IMR-90 (cell line): Measurements from ENCODE around the gene RNF43. TPM values are rescaled to one million over a fixed set of nuclear protein-coding genes. Genes with fewer than 3 reads are reported as not detected.

ENCODE experiments used
- ATAC-seq: fragments of 200-7000 bp; cut with Tn5 transposase; 2 replicates; pipeline ENCODE4 v1.9.1; 2020; ENCODE audit warnings: low read depth, mild to moderate bottlenecking, moderate library complexity
- BruUV-seq: library from RNA; stranded (reverse); fragments of 400-500 nt; replicated peaks from 2 replicates; lab custom pipeline; 2021; lab: Mats Ljungman, UMichigan
- CTCF ChIA-PET: fragments of 300-600 bp; formaldehyde crosslinking; extraction: SDS; loops from one replicate; lab custom pipeline; 2021; ENCODE audit warnings: antibody characterized with exemption; lab: Yijun Ruan, JAX
- POLR2A ChIA-PET: fragments of 300-600 bp; sonication (Branson Sonifier 250); formaldehyde crosslinking; loops from one replicate; lab custom pipeline; 2022; ENCODE audit warnings: antibody characterized with exemption; ENCODE audit not compliant: unreplicated experiment; lab: Charles Lee
- DNase-seq: peaks from one replicate; pipeline ENCODE4 v3.0.0; 2013
- H2AFZ ChIP-seq: replicated peaks from 2 replicates; pipeline ENCODE3; 2013; ENCODE audit warnings: low read length, mild to moderate bottlenecking; ENCODE audit not compliant: poor library complexity
- H2AK5ac ChIP-seq: 2 replicates; pipeline ENCODE4 v1.6.1; 2013; ENCODE audit warnings: low read depth, low read length, inconsistent platforms
- H2AK9ac ChIP-seq: replicated peaks from 2 replicates; pipeline ENCODE3; 2013; ENCODE audit warnings: mild to moderate bottlenecking, low read depth, low read length, moderate library complexity; ENCODE audit not compliant: poor library complexity
- H2BK120ac ChIP-seq: 2 replicates; pipeline ENCODE4 v1.6.1; 2013; ENCODE audit warnings: low read depth, low read length, inconsistent platforms
- H2BK15ac ChIP-seq: 3 replicates; pipeline ENCODE4 v1.6.1; 2013; ENCODE audit warnings: low read depth, low read length, inconsistent platforms
- H2BK20ac ChIP-seq: 2 replicates; pipeline ENCODE4 v1.6.1; 2013; ENCODE audit warnings: low read depth, mild to moderate bottlenecking, inconsistent platforms, low read length, moderate library complexity
- H2BK5ac ChIP-seq: 2 replicates; pipeline ENCODE4 v1.6.1; 2013; ENCODE audit warnings: mild to moderate bottlenecking, low read depth, low read length, inconsistent platforms; ENCODE audit not compliant: poor library complexity, severe bottlenecking
- H3K14ac ChIP-seq: replicated peaks from 2 replicates; pipeline ENCODE4 v1.6.1; 2013; ENCODE audit warnings: low read depth, low read length, inconsistent platforms
- H3K18ac ChIP-seq: 2 replicates; pipeline ENCODE4 v1.6.1; 2013; ENCODE audit warnings: low read depth, low read length, control low read depth
- H3K23ac ChIP-seq: 2 replicates; pipeline ENCODE4 v1.6.1; 2013; ENCODE audit warnings: low read depth, low read length, inconsistent platforms
- H3K27ac ChIP-seq: 2 replicates; pipeline ENCODE4 v1.5.1; 2013; ENCODE audit warnings: mild to moderate bottlenecking, control low read depth, low read length; ENCODE audit not compliant: insufficient read depth
- H3K27me3 ChIP-seq: 2 replicates; pipeline ENCODE4 v1.6.1; 2013; ENCODE audit warnings: low read length; ENCODE audit not compliant: control insufficient read depth, insufficient read depth
- H3K36me3 ChIP-seq: 2 replicates; pipeline ENCODE4 v1.6.1; 2013; ENCODE audit warnings: low read length, mixed read lengths; ENCODE audit not compliant: control insufficient read depth, insufficient read depth
- H3K4ac ChIP-seq: 2 replicates; pipeline ENCODE4 v1.6.1; 2013; ENCODE audit warnings: low read depth, low read length, inconsistent platforms
- H3K4me1 ChIP-seq: 2 replicates; pipeline ENCODE4 v1.6.1; 2013; ENCODE audit warnings: low read length, mixed read lengths; ENCODE audit not compliant: control insufficient read depth, insufficient read depth
- H3K4me2 ChIP-seq: 2 replicates; pipeline ENCODE4 v1.6.1; 2013; ENCODE audit warnings: low read depth, mild to moderate bottlenecking, control low read depth, low read length, moderate library complexity
- H3K4me3 ChIP-seq: 2 replicates; pipeline ENCODE4 v1.5.1; 2013; ENCODE audit warnings: low read depth, mild to moderate bottlenecking, control low read depth, low read length, moderate library complexity; ENCODE audit not compliant: insufficient read depth
- H3K56ac ChIP-seq: 2 replicates; pipeline ENCODE4 v1.6.1; 2013; ENCODE audit warnings: low read length, inconsistent platforms; ENCODE audit not compliant: insufficient read depth; ENCODE audit errors: extremely low read depth
- H3K79me1 ChIP-seq, 2 experiments: 2 replicates each; pipeline ENCODE4 v1.6.1; 2013; ENCODE audit warnings: low read length in 2 of 2, inconsistent platforms in 1 of 2, low read depth in 1 of 2
- H3K9ac ChIP-seq: 2 replicates; pipeline ENCODE4 v1.6.1; 2013; ENCODE audit warnings: low read depth, low read length, control low read depth
- H3K9me1 ChIP-seq: 2 replicates; pipeline ENCODE4 v1.6.1; 2013; ENCODE audit warnings: low read length, inconsistent platforms; ENCODE audit not compliant: insufficient read depth
- H3K9me3 ChIP-seq: 2 replicates; pipeline ENCODE4 v1.6.1; 2013; ENCODE audit warnings: low read length; ENCODE audit not compliant: control insufficient read depth, insufficient read depth
- H4K20me1 ChIP-seq: 2 replicates; pipeline ENCODE4 v1.6.1; 2013; ENCODE audit warnings: low read length, inconsistent platforms; ENCODE audit not compliant: insufficient read depth
- H4K5ac ChIP-seq: 2 replicates; pipeline ENCODE4 v1.6.1; 2013; ENCODE audit warnings: mild to moderate bottlenecking, low read depth, low read length, control low read depth
- H4K8ac ChIP-seq, 2 experiments: 2 replicates each; pipeline ENCODE4 v1.6.1; 2013; ENCODE audit warnings: low read depth in 2 of 2, low read length in 2 of 2, control low read depth in 1 of 2, inconsistent platforms in 1 of 2
- H4K91ac ChIP-seq: 2 replicates; pipeline ENCODE4 v1.6.1; 2013; ENCODE audit warnings: low read depth, low read length, inconsistent platforms; ENCODE audit not compliant: insufficient read depth
- BHLHE40 ChIP-seq: fragments of 150-350 bp; IDR thresholded peaks from 2 replicates; pipeline ENCODE4 v1.6.1; 2016; ENCODE audit warnings: mild to moderate bottlenecking, low read depth, low read length
- CEBPB ChIP-seq: IDR thresholded peaks from 2 replicates; pipeline ENCODE4 v1.6.1; 2012; ENCODE audit warnings: low read depth, low read length, improper control_type of control experiment
- CHD1 ChIP-seq: IDR thresholded peaks from 2 replicates; pipeline ENCODE4 v1.6.1; 2012; ENCODE audit warnings: low read depth, low read length, improper control_type of control experiment
- CTCF ChIP-seq: conservative IDR thresholded peaks from 2 replicates; pipeline ENCODE4 v1.5.1; 2012; ENCODE audit warnings: mild to moderate bottlenecking, low read depth, low read length, improper control_type of control experiment
- ELK1 ChIP-seq: fragments of 150-350 bp; IDR thresholded peaks from 2 replicates; pipeline ENCODE4 v1.6.1; 2016; ENCODE audit warnings: low read depth, mild to moderate bottlenecking, low read length, moderate library complexity, borderline replicate concordance
- FOS ChIP-seq: fragments of 150-350 bp; IDR thresholded peaks from 2 replicates; pipeline ENCODE4 v1.6.1; 2016; ENCODE audit warnings: low read depth, low read length
- MAFK ChIP-seq: IDR thresholded peaks from 2 replicates; pipeline ENCODE4 v1.6.1; 2012; ENCODE audit warnings: low read depth, low read length, improper control_type of control experiment
- MAZ ChIP-seq: IDR thresholded peaks from 2 replicates; pipeline ENCODE4 v1.6.1; 2012; ENCODE audit warnings: low read depth, mild to moderate bottlenecking, low read length, improper control_type of control experiment, moderate library complexity, borderline replicate concordance
- MXI1 ChIP-seq: IDR thresholded peaks from 2 replicates; pipeline ENCODE4 v1.6.1; 2012; ENCODE audit warnings: low read depth, mild to moderate bottlenecking, low read length, moderate library complexity, borderline replicate concordance
- NFE2L2 ChIP-seq: fragments of 150-350 bp; IDR thresholded peaks from 2 replicates; pipeline ENCODE4 v1.6.1; 2016; ENCODE audit warnings: low read depth, mild to moderate bottlenecking, low read length
- POLR2A ChIP-seq: IDR thresholded peaks from 2 replicates; pipeline ENCODE4 v1.6.1; 2012; ENCODE audit warnings: mild to moderate bottlenecking, low read depth, low read length
- RAD21 ChIP-seq: IDR thresholded peaks from 2 replicates; pipeline ENCODE4 v1.6.1; 2012; ENCODE audit warnings: low read length, improper control_type of control experiment
- RCOR1 ChIP-seq: IDR thresholded peaks from 2 replicates; pipeline ENCODE4 v1.6.1; 2012; ENCODE audit warnings: mild to moderate bottlenecking, low read length, improper control_type of control experiment; ENCODE audit not compliant: insufficient replicate concordance
- RFX5 ChIP-seq: IDR thresholded peaks from 2 replicates; pipeline ENCODE4 v1.8.0; 2012; ENCODE audit warnings: low read depth, mild to moderate bottlenecking, low read length, moderate library complexity
- SMC3 ChIP-seq: fragments of 150-350 bp; IDR thresholded peaks from 2 replicates; pipeline ENCODE4 v1.6.1; 2016; ENCODE audit warnings: low read depth, mild to moderate bottlenecking, antibody characterized with exemption, low read length, moderate library complexity
- WGBS, 2 experiments: methylation state at CpG; one replicate each; pipeline versions ENCODE4 v1.1.5 to v1.1.7; 2013; ENCODE audit warnings: missing lambda C conversion rate in 2 of 2; ENCODE audit not compliant: insufficient read length in 1 of 2; ENCODE audit errors: extremely low coverage in 2 of 2; 5-methylcytosine and 5-hydroxymethylcytosine counted together
- dilution Hi-C: fragments of 300-500 bp; cut with HindIII; formaldehyde crosslinking; loops from one replicate; pipeline ENCODE4 v1.14.3; 2018; ENCODE audit warnings: low sequenced_read_pairs; ENCODE audit not compliant: unreplicated experiment
- in situ Hi-C: fragments of 300-500 bp; cut with MboI; formaldehyde crosslinking; loops from 3 replicates; pipeline ENCODE4 v1.14.3; 2019; ENCODE audit warnings: low sequenced_read_pairs, inconsistent platforms, mixed read lengths
- intact Hi-C: fragments of 100-400 bp; cut with micrococcal nuclease; formaldehyde crosslinking; loops from 2 replicates; pipeline ENCODE4 v1.10.0; 2022
- polyA plus RNA-seq, 3 experiments: library from polyadenylated mRNA; depleted of rRNA; stranded (reverse); fragments of >200 nt; gene quantifications; 2 replicates each; pipeline ENCODE4 v1.2.3, GENCODE V29; 2012; ENCODE audit warnings: low replicate concordance in 1 of 3
- total RNA-seq: library from RNA; depleted of rRNA; stranded (reverse); fragments of >200 nt; gene quantifications from 2 replicates; pipeline ENCODE4 v1.2.3, GENCODE V29; 2012
- TF ChIP-seq, protein P1 (sequence below): fragments of 150-350 bp; IDR thresholded peaks from 2 replicates; pipeline ENCODE4 v1.6.1; 2017; ENCODE audit warnings: mild to moderate bottlenecking, antibody characterized with exemption, low read length, low read depth

The RNF43 gene
- total and polyA plus RNA-seq, 2 of the 4 experiments (the other 2 are of a cell fraction): under 0.01 TPM; not detected in 1

- peak overlapping the region; percentile 43 for H2AFZ ChIP-seq
- POLR2A ChIA-PET: no interaction called here
- no peak overlapping the region for H3K27ac ChIP-seq
- no peak overlapping the region for H3K9ac ChIP-seq
- BruUV-seq: no TSS peak
- no peaks in the 10 kb centered on the region for H4K20me1 ChIP-seq
- H3K14ac ChIP-seq: no peak overlapping the region
- TF ChIP-seq CHD1 (no peak), NFE2L2 (no peak), CTCF (no peak), RCOR1 (no peak), SMC3 (no peak), CEBPB (no peak), MAZ (no peak), RFX5 (no peak), ELK1 (no peak), FOS (no peak), BHLHE40 (no peak), POLR2A (no peak), RAD21 (no peak), MAFK (no peak), MXI1 (no peak)
- TF ChIP-seq, protein P1, sequence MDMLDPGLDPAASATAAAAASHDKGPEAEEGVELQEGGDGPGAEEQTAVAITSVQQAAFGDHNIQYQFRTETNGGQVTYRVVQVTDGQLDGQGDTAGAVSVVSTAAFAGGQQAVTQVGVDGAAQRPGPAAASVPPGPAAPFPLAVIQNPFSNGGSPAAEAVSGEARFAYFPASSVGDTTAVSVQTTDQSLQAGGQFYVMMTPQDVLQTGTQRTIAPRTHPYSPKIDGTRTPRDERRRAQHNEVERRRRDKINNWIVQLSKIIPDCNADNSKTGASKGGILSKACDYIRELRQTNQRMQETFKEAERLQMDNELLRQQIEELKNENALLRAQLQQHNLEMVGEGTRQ: no peak
- H3K36me3 ChIP-seq: no peaks in the 10 kb centered on the region
- ATAC-seq: no peak
- no peak overlapping the region for H3K4me2 ChIP-seq
- peaks cover 14% of the 10 kb centered on the region for H3K27me3 ChIP-seq
- no peak overlapping the region for H3K18ac ChIP-seq
- no peaks in the 10 kb centered on the region for H3K4me1 ChIP-seq
- intact Hi-C loops: loop anchor here (1.0 kb wide), 1 partner anchor 16 kb away; no protein-coding TSS in a partner anchor
- no peak for DNase-seq
- no peaks in the 10 kb centered on the region for H3K79me1 ChIP-seq
- H4K5ac ChIP-seq: no peak overlapping the region
- no peak overlapping the region for H4K8ac ChIP-seq
- H2BK5ac ChIP-seq: no peak overlapping the region
- no peak overlapping the region for H2AK9ac ChIP-seq
- H3K4ac ChIP-seq: no peak overlapping the region
- H2BK20ac ChIP-seq: no peak overlapping the region
- no peak overlapping the region for H3K4me3 ChIP-seq
- in situ Hi-C loops: no loop called here
- no peak overlapping the region for H2AK5ac ChIP-seq
- no peak overlapping the region for H3K23ac ChIP-seq
- H3K9me3 ChIP-seq: no peaks in the 10 kb centered on the region
- WGBS, 2 experiments: no CpG with 5 or more reads among the region's 5 CpGs
- dilution Hi-C loops: no loop called here
- H2BK120ac ChIP-seq: no peak overlapping the region
- H3K9me1 ChIP-seq: no peaks in the 10 kb centered on the region
- H4K91ac ChIP-seq: no peak overlapping the region
- no peak overlapping the region for H2BK15ac ChIP-seq
- H3K56ac ChIP-seq: no peak overlapping the region
- CTCF ChIA-PET: no interaction called here
Observed at GRCh38 chr17:58373003-58373402, 44.3 kb downstream of the RNF43 start.
